ENCODE measurements around the gene KAT8. TPM values are rescaled to one million over a fixed set of nuclear protein-coding genes. Genes with fewer than 3 reads are reported as not detected.

The KAT8 gene
- total and polyA plus RNA-seq, 9 of the 15 experiments (the other 6 are each of a cell fraction or from before 2014, with no cell fraction given) = 10.0 to 98.5 (median 76.4) TPM

GRCh38 chr16:31105677-31106213 is 11.7 kb upstream of the KAT8 start (continued):
- TF ChIP-seq, protein P1, sequence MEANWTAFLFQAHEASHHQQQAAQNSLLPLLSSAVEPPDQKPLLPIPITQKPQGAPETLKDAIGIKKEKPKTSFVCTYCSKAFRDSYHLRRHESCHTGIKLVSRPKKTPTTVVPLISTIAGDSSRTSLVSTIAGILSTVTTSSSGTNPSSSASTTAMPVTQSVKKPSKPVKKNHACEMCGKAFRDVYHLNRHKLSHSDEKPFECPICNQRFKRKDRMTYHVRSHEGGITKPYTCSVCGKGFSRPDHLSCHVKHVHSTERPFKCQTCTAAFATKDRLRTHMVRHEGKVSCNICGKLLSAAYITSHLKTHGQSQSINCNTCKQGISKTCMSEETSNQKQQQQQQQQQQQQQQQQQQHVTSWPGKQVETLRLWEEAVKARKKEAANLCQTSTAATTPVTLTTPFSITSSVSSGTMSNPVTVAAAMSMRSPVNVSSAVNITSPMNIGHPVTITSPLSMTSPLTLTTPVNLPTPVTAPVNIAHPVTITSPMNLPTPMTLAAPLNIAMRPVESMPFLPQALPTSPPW (CRISPR knock-in tag; IDR thresholded peaks at IDR 0.05) = 0 out of 2 replicates have a peak, but pooled peaks have one; percentile 36
- TF ChIP-seq HBP1 (CRISPR knock-in tag; IDR thresholded peaks at IDR 0.05) (no peak), SRSF3 (IDR thresholded peaks at IDR 0.05; ENCODE audit: insufficient read depth, low read length) (no peak), HNRNPLL (IDR thresholded peaks at IDR 0.05; ENCODE audit: low read depth, low read length, poor library complexity, severe bottlenecking) (peak; percentile 34), HIVEP1 (CRISPR knock-in tag; IDR thresholded peaks at IDR 0.05) (no peak), ETV1 (tag; conservative IDR thresholded peaks at IDR 0.05; ENCODE audit: low read depth) (peak; percentile 44; the same call in 1 of the 2 replicates), SNRNP70 (optimal IDR thresholded peaks at IDR 0.05; ENCODE audit: low read depth, low read length) (no peak), SP1 (CRISPR knock-in tag; IDR thresholded peaks at IDR 0.05) (no peak), RBM17 (IDR thresholded peaks at IDR 0.05; ENCODE audit: borderline replicate concordance, low read depth, low read length) (no peak), HNRNPUL1 (IDR thresholded peaks at IDR 0.05; ENCODE audit: low read length) (no peak), ZNF395 (CRISPR knock-in tag; IDR thresholded peaks at IDR 0.05) (0 out of 2 replicates have a peak, but pooled peaks have one; percentile 49), EGR1 (conservative IDR thresholded peaks at IDR 0.05) (peak; percentile 69), XRCC4 (IDR thresholded peaks at IDR 0.05; ENCODE audit: extremely low read depth, insufficient read depth, insufficient read length) (no peak), EWSR1 (IDR thresholded peaks at IDR 0.05; ENCODE audit: borderline replicate concordance, low read depth, partially characterized antibody) (no peak), MCM3 (IDR thresholded peaks at IDR 0.05) (no peak), EP300 (IDR thresholded peaks at IDR 0.05; ENCODE audit: low read length) (peak; percentile 82), SOX6 (IDR thresholded peaks at IDR 0.05) (peak; percentile 70), SAFB (IDR thresholded peaks at IDR 0.05; ENCODE audit: borderline replicate concordance, low read depth, low read length) (peak; percentile 67; the same call in 1 of the 2 replicates), NFXL1 (CRISPR knock-in tag; IDR thresholded peaks at IDR 0.05) (no peak), KLF10 (CRISPR knock-in tag; IDR thresholded peaks at IDR 0.05) (no peak), THAP12 (CRISPR knock-in tag; IDR thresholded peaks at IDR 0.05) (no peak)
